GM10266 (cell line): Measurements from ENCODE around the gene FAM229B.
"Not testable (repeated sequence)": the region's sequence is repeated elsewhere in the genome, so short reads cannot be mapped to it uniquely, and the experiment has no call there.

Source experiments
- DNase-seq: peaks from one replicate; pipeline ENCODE4 v3.0.0; 2012; ENCODE audit errors: extremely low spot score
- TF ChIP-seq, protein P1 (sequence below): IDR thresholded peaks from 2 replicates; pipeline ENCODE4 v1.5.1; 2012; ENCODE audit warnings: mild to moderate bottlenecking, low read depth; ENCODE audit not compliant: control insufficient read depth, insufficient read depth; ENCODE audit errors: missing control alignments

The FAM229B gene

GRCh38 chr6:112081569-112081968 lies 5.8 kb upstream of the FAM229B start:
- TF ChIP-seq, protein P1, sequence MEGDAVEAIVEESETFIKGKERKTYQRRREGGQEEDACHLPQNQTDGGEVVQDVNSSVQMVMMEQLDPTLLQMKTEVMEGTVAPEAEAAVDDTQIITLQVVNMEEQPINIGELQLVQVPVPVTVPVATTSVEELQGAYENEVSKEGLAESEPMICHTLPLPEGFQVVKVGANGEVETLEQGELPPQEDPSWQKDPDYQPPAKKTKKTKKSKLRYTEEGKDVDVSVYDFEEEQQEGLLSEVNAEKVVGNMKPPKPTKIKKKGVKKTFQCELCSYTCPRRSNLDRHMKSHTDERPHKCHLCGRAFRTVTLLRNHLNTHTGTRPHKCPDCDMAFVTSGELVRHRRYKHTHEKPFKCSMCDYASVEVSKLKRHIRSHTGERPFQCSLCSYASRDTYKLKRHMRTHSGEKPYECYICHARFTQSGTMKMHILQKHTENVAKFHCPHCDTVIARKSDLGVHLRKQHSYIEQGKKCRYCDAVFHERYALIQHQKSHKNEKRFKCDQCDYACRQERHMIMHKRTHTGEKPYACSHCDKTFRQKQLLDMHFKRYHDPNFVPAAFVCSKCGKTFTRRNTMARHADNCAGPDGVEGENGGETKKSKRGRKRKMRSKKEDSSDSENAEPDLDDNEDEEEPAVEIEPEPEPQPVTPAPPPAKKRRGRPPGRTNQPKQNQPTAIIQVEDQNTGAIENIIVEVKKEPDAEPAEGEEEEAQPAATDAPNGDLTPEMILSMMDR: no peak
- DNase-seq: no peak

GRCh38 chr6:112085286-112086065 lies 1.9 kb upstream of the FAM229B start:
- TF ChIP-seq, protein P1: no peak
- DNase-seq: no peak

GRCh38 chr6:112086744-112087135 lies 651 bp upstream of the FAM229B start:
- DNase-seq: peak; percentile 14
- TF ChIP-seq, protein P1: peak; percentile 33

DNA sequence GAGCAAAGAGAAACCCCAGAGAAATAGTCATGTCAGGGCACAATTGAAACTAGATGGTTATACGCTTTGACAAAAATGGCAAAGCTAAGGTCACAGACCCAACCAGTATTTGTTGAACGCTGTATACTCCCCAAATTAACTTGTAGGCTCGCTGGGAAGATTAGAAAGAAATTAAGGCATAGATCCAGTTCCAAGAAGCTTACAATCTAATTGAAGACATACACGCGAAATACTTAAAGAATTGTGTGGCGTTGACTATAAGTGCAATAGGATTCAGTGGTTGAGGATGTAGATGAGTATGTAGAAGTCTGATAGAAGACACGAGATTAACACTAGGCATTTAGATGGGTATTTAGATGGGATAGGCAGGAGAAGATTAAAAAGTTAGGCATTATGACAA lies 525 bp downstream of the FAM229B start:
- DNase-seq: no peak
- TF ChIP-seq, protein P1: no peak

DNA sequence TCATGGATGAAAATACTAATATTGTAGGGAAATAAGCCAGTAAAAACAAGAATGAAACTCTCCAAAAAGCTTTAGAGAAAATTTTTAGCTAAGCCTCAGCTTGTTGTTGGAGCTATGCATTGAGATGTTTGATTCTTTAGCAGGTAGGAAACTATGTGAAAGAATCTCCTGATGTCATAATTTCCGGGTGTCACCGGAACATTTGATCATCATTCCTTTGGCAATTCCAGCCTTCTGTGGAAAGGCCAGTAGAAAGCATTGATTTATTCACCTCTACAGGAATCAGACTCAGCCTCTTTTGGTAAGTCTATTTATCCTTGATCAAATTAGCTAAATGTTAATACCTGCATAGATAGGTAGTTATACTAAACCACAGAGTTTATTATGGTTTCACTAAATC lies 9.5 kb downstream of the FAM229B start:
- DNase-seq: no peak
- TF ChIP-seq, protein P1: no peak

- TF ChIP-seq, protein P1: no peak
- no peak for DNase-seq
Observed at GRCh38 chr6:112100561-112100960, 13.2 kb downstream of the FAM229B start.

DNA sequence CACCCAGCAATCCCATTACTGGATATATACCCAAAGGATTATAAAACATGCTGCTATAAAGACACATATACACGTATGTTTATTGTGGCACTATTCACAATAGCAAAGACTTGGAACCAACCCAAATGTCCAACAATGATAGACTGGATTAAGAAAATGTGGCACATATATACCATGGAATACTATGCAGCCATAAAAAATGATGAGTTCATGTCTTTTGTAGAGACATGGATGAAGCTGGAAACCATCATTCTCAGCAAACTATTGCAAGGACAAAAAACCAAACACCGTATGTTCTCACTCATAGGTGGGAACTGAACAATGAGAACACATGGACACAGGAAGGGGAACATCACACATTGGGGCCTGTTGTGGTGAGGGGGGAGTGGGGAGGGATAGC lies 18.6 kb downstream of the FAM229B start:
- not testable (repeated sequence) for DNase-seq
